ENCODE measurements around the gene IL9R.

DNA sequence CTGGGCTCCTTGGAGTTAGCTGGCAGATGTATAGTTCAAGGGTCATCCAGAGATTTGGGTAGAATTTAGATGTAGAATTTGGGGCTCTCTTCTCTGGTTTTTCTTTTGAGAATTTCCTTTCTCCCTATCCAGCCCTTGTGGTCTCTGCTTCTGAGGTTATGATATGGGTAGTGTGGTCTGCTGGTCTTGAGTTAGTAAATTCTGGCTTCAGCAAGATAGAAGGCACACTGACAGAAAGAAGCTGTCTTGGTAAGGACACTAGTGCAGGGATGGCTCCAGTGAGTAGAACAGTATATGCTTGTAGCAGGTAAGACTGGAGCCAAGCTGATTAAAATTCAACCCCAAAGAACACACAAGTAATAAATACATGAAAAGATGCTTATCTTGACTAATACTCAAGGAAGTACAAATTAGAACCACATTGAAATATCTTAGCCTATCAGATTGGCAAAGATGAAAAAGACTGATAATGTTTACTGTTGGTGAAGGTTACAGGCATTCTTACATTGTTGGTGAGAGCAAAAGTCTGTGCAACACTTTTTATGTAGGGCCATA, 2.1 kb upstream of the IL9R start:
- TF ChIP-seq POLR2A (IDR thresholded peaks at IDR 0.05), result no peak
- TF ChIP-seq, protein P1, sequence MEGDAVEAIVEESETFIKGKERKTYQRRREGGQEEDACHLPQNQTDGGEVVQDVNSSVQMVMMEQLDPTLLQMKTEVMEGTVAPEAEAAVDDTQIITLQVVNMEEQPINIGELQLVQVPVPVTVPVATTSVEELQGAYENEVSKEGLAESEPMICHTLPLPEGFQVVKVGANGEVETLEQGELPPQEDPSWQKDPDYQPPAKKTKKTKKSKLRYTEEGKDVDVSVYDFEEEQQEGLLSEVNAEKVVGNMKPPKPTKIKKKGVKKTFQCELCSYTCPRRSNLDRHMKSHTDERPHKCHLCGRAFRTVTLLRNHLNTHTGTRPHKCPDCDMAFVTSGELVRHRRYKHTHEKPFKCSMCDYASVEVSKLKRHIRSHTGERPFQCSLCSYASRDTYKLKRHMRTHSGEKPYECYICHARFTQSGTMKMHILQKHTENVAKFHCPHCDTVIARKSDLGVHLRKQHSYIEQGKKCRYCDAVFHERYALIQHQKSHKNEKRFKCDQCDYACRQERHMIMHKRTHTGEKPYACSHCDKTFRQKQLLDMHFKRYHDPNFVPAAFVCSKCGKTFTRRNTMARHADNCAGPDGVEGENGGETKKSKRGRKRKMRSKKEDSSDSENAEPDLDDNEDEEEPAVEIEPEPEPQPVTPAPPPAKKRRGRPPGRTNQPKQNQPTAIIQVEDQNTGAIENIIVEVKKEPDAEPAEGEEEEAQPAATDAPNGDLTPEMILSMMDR (IDR thresholded peaks at IDR 0.05 in 4 of 5, conservative IDR thresholded peaks at IDR 0.05 in 1 of 5), result no peak

Data from gastrocnemius medialis (tissue), 4 donors.